ENCODE results near the gene ENAH. TPM values are rescaled to one million over a fixed set of nuclear protein-coding genes. Genes with fewer than 3 reads are reported as not detected.

ENAH gene
- total and polyA plus RNA-seq, 9 of the 15 experiments (the other 6 are each of a cell fraction or from before 2014, with no cell fraction given), result 0.03 to 1.2 (median 0.15) TPM

GRCh38 chr1:225565847-225566246 lies 87.1 kb downstream of the ENAH start:
- 4% methylated on average over 7 of the region's 7 CpGs for WGBS (ENCODE audit: insufficient coverage, low coverage, missing lambda C conversion rate)
- ATAC-seq (no peak), DNase-seq (ENCODE audit: extremely low read depth in 1 of 4, low spot score in 3 of 4) (no peak), FAIRE-seq (no peak)
- no peak overlapping the region for H3K9ac ChIP-seq (ENCODE audit: insufficient read depth in 1 of 2, low read depth in 2 of 2, low read length in 2 of 2)
- H4K20me1 ChIP-seq (replicated peaks; ENCODE audit: control insufficient read depth, insufficient read depth, low read length), result no peaks in the 10 kb centered on the region
- no peaks in the 10 kb centered on the region for H3K36me3 ChIP-seq (ENCODE audit: control insufficient read depth, insufficient read depth, low read length)
- BruUV-seq (replicated peaks), result no TSS peak
- H3K4me3 ChIP-seq, result no peak overlapping the region
- POLR2A ChIA-PET, result interaction anchor here (1.1 to 1.2 kb wide), 2 partner anchors 9 to 11 kb away, joined by 4 read pairs; no protein-coding TSS in a partner anchor
- CTCF ChIA-PET (ENCODE audit: low intra/inter-chr PET ratio), result no interaction called here
- no peak overlapping the region for H3K27ac ChIP-seq (ENCODE audit: extremely low read depth, low read depth, low read length)
- H3K79me2 ChIP-seq (ENCODE audit: control insufficient read depth, insufficient read depth, low read length), result no peaks in the 10 kb centered on the region
- no peaks in the 10 kb centered on the region for H3K9me1 ChIP-seq (ENCODE audit: control insufficient read depth, insufficient read depth, low read length)
- no peaks in the 10 kb centered on the region; a peak in 1 of 5 replicates for H3K4me1 ChIP-seq (replicated peaks in 1 of 2; ENCODE audit: control insufficient read depth in 2 of 2, insufficient read depth in 2 of 2, low read length in 2 of 2)
- no peak overlapping the region for H2AFZ ChIP-seq (ENCODE audit: low read depth, low read length)
- H3K27me3 ChIP-seq (ENCODE audit: control insufficient read depth in 2 of 2, insufficient read depth in 2 of 2, low read length in 2 of 2), result peaks cover 4 to 33% of the 10 kb centered on the region in 2 experiments; a peak in 4 of 5 replicates
- TF ChIP-seq ID3 (CRISPR knock-in tag; IDR thresholded peaks at IDR 0.05), result no peak
- TF ChIP-seq ID3 (tag; IDR thresholded peaks at IDR 0.05), result no peak
- in situ Hi-C loops (cut with MboI) (no loop called here), intact Hi-C loops (cut with micrococcal nuclease) (no loop called here)
- no peaks in the 10 kb centered on the region for H3K9me3 ChIP-seq (replicated peaks; ENCODE audit: control insufficient read depth, insufficient read depth, low read depth, low read length)
- no peak overlapping the region for H3K4me2 ChIP-seq (ENCODE audit: insufficient read depth, low read length)

GRCh38 chr1:225561675-225562074 lies 91.2 kb downstream of the ENAH start:
- peak; percentile 42 for ATAC-seq
- H3K27ac ChIP-seq (ENCODE audit: extremely low read depth, low read depth, low read length), result no peak overlapping the region
- no peaks in the 10 kb centered on the region for H3K9me3 ChIP-seq (replicated peaks; ENCODE audit: control insufficient read depth, insufficient read depth, low read depth, low read length)
- H4K20me1 ChIP-seq (replicated peaks; ENCODE audit: control insufficient read depth, insufficient read depth, low read length), result no peaks in the 10 kb centered on the region
- DNase-seq (ENCODE audit: extremely low read depth in 1 of 4, low spot score in 3 of 4), result peak in 1 of 4 experiments; percentile 9
- ChIA-PET CTCF (ENCODE audit: low intra/inter-chr PET ratio) (interaction anchor here (0.6 kb wide), 1 partner anchor 87 kb away, joined by 3 read pairs; no protein-coding TSS in a partner anchor), POLR2A (interaction anchor here (1.2 to 1.4 kb wide), 2 partner anchors 9 to 216 kb away, joined by 3 read pairs; no protein-coding TSS in a partner anchor)
- no peaks in the 10 kb centered on the region for H3K79me2 ChIP-seq (ENCODE audit: control insufficient read depth, insufficient read depth, low read length)
- no peak overlapping the region for H3K4me3 ChIP-seq
- in situ Hi-C loops (cut with MboI) (no loop called here), intact Hi-C loops (cut with micrococcal nuclease) (no loop called here)
- no peak for FAIRE-seq
- H3K27me3 ChIP-seq (ENCODE audit: control insufficient read depth in 2 of 2, insufficient read depth in 2 of 2, low read length in 2 of 2), result peaks cover 4 to 28% of the 10 kb centered on the region in 2 experiments; a peak in 4 of 5 replicates
- WGBS (ENCODE audit: insufficient coverage, low coverage, missing lambda C conversion rate), result 27% methylated on average over 5 of the region's 5 CpGs
- H3K9ac ChIP-seq (ENCODE audit: insufficient read depth in 1 of 2, low read depth in 2 of 2, low read length in 2 of 2), result no peak overlapping the region
- no peak overlapping the region for H2AFZ ChIP-seq (ENCODE audit: low read depth, low read length)
- BruUV-seq (replicated peaks), result no TSS peak
- no peaks in the 10 kb centered on the region for H3K9me1 ChIP-seq (ENCODE audit: control insufficient read depth, insufficient read depth, low read length)
- no peak overlapping the region for H3K4me2 ChIP-seq (ENCODE audit: insufficient read depth, low read length)
- no peaks in the 10 kb centered on the region; a peak in 1 of 5 replicates for H3K4me1 ChIP-seq (replicated peaks in 1 of 2; ENCODE audit: control insufficient read depth in 2 of 2, insufficient read depth in 2 of 2, low read length in 2 of 2)
- no peaks in the 10 kb centered on the region for H3K36me3 ChIP-seq (ENCODE audit: control insufficient read depth, insufficient read depth, low read length)
- TF ChIP-seq MEIS2 (IDR thresholded peaks at IDR 0.05; ENCODE audit: partially characterized antibody) (peak; percentile 25), HES1 (IDR thresholded peaks at IDR 0.05; ENCODE audit: low read depth) (no peak), CHCHD3 (CRISPR knock-in tag; IDR thresholded peaks at IDR 0.05) (no peak), JUND (IDR thresholded peaks at IDR 0.05; ENCODE audit: borderline replicate concordance, low read depth, low read length) (peak; percentile 22; the same call in 1 of the 2 replicates), JUND (tag; IDR thresholded peaks at IDR 0.05; ENCODE audit: borderline replicate concordance, low read depth, low read length) (peak; percentile 27; the same call in 1 of the 3 replicates), ATF7 (IDR thresholded peaks at IDR 0.05) (peak; percentile 67), NCOA1 (IDR thresholded peaks at IDR 0.05; ENCODE audit: low read depth) (0 out of 2 replicates have a peak, but pooled peaks have one; percentile 52), FOXJ2 (tag; IDR thresholded peaks at IDR 0.05) (0 out of 2 replicates have a peak, but pooled peaks have one; percentile 61), ZNF165 (CRISPR knock-in tag; IDR thresholded peaks at IDR 0.05; ENCODE audit: borderline replicate concordance) (no peak), DLX4 (CRISPR knock-in tag; IDR thresholded peaks at IDR 0.05) (no peak), ATF1 (CRISPR knock-in tag; IDR thresholded peaks at IDR 0.05) (no peak), ATF1 (tag; IDR thresholded peaks at IDR 0.05) (peak; percentile 48; the same call in 1 of the 2 replicates), MTA3 (IDR thresholded peaks at IDR 0.05; ENCODE audit: borderline replicate concordance) (peak; percentile 24; the same call in 1 of the 2 replicates), CREB1 (IDR thresholded peaks at IDR 0.05) (peak; percentile 43; the same call in 1 of the 2 replicates), CREB1 (CRISPR knock-in tag; IDR thresholded peaks at IDR 0.05) (peak; percentile 59; the same call in 1 of the 2 replicates)
